ENCODE data around the gene ACVR2A.
A peak's percentile ranks its signal among the peaks of the same experiment; 100 is the strongest.

The ACVR2A gene

GRCh38 chr2:147924647-147925046 lies 79.8 kb downstream of the ACVR2A start:
- no peak for TF ChIP-seq CTCF (conservative IDR thresholded peaks at IDR 0.05)
- no peak overlapping the region for H3K27ac ChIP-seq

- TF ChIP-seq CTCF (conservative IDR thresholded peaks at IDR 0.05), result no peak
- no peak overlapping the region for H3K27ac ChIP-seq
Observed at GRCh38 chr2:147925886-147926285, 81.1 kb downstream of the ACVR2A start.

GRCh38 chr2:147927053-147927588 lies 82.3 kb downstream of the ACVR2A start:
- no peak for TF ChIP-seq CTCF (conservative IDR thresholded peaks at IDR 0.05)
- no peak overlapping the region for H3K27ac ChIP-seq

- no peak for TF ChIP-seq CTCF (conservative IDR thresholded peaks at IDR 0.05)
- no peak overlapping the region for H3K27ac ChIP-seq
Observed at GRCh38 chr2:147933931-147934330, 89.1 kb downstream of the ACVR2A start.

- no peak overlapping the region for H3K27ac ChIP-seq
- TF ChIP-seq CTCF (conservative IDR thresholded peaks at IDR 0.05), result no peak
Observed at GRCh38 chr2:147934881-147935620, 90.2 kb downstream of the ACVR2A start.

GRCh38 chr2:147937744-147938349 lies 93.0 kb downstream of the ACVR2A start:
- H3K27ac ChIP-seq, result no peak overlapping the region
- peak; percentile 91 for TF ChIP-seq CTCF (conservative IDR thresholded peaks at IDR 0.05)

- TF ChIP-seq CTCF (conservative IDR thresholded peaks at IDR 0.05), result no peak
- no peak overlapping the region for H3K27ac ChIP-seq
Observed at GRCh38 chr2:147939313-147939712, 94.5 kb downstream of the ACVR2A start.

All from VCaP (cell line).